Regular cardiac myocyte (primary cell): ENCODE measurements around the gene ZSWIM7. TPM values are rescaled to one million over a fixed set of nuclear protein-coding genes. Genes with fewer than 3 reads are reported as not detected.

Experiments used
- total RNA-seq: library from RNA; depleted of rRNA; stranded (reverse); fragments of >200 nt; gene quantifications from 2 replicates; pipeline ENCODE4 v1.2.3, GENCODE V29; 2014

Gene ZSWIM7, protein sequence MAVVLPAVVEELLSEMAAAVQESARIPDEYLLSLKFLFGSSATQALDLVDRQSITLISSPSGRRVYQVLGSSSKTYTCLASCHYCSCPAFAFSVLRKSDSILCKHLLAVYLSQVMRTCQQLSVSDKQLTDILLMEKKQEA
- total RNA-seq: 10.0 and 11.8 TPM in 2 replicates

DNA sequence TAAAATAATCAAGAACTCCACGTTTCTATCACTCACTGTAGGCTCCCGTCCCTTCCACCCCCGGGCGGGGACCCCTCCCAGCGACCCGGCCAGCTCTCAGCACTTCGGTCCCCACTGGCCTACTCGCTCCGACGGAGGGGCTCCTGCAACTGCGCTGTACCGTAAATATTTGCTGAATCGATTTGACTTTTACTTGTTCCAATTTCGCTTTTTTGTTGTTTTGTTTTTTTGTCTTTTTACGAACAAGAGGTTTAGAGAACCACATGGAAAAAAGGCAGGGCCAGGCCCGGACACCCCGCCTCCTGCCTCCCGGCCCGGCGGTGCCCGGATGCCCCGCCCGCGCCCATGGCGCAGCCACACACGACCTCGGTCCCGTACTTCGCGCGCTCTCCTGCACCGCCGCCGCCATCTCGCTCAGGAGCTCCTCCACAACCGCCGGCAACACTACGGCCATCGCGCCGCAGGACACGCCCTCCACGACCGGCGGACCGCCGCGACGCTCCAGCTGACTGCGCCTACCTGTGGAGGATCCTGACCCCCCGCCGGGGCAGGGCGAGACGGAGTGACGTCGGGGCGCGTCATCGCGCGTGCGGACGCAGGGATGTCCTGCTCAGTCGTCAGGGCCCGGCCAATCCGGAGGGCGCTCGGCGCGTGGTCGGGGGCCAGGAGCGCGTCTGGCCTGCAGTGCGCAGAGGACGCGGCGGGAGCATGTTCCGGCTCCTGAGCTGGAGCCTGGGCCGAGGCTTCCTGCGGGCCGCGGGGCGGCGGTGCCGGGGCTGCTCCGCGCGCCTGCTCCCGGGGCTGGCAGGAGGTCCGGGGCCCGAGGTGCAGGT is at the start of gene ZSWIM7, which contains the start of gene TTC19:
ZSWIM7 (minus strand) TSS at position 564 of the 833 bp plus-strand sequence; CDS start at position 454, 110 bp downstream.
TTC19 (plus strand) TSS at position 684 of the 833 bp plus-strand sequence; CDS start at position 709, 25 bp downstream.

DNA sequence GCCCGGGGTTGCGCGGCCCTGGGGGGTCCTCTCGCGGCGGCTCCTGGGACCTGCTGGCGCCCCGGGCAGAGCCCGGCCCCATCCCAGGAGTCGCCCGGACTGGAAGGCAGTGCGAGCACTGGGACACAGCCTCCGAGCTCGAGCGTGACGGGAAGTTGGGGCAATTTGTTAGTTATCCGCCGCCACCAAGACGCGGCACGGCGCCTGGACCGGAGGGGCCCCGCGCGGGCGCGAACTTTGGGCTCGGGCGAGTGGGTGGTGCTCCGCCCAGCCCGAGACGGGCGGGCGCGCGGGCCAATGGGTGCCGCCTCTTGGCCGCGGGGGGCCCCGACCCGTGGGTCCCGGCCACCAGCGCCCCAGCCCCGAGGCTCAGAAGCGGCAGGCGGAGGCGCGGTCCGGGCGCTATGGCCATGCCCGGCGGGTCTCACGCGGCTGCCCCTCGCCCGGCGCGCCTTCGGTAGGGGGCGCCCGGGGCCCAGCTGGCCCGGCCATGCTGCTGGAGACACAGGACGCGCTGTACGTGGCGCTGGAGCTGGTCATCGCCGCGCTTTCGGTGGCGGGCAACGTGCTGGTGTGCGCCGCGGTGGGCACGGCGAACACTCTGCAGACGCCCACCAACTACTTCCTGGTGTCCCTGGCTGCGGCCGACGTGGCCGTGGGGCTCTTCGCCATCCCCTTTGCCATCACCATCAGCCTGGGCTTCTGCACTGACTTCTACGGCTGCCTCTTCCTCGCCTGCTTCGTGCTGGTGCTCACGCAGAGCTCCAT is 54.6 kb downstream of the ZSWIM7 start, which contains the start of gene ADORA2B:
ADORA2B (plus strand) TSS at position 372 of the 768 bp plus-strand sequence; CDS start at position 491, 119 bp downstream.

Other genes starting within 250 kb of the ZSWIM7 start
- gene ADORA2B, start 54.6 kb downstream of the ZSWIM7 start, total RNA-seq: 52.0 and 62.0 TPM in 2 replicates
- gene TTC19, start 120 bp upstream of the ZSWIM7 start, total RNA-seq: 40.3 and 43.1 TPM in 2 replicates
- gene NCOR1, start 215.8 kb upstream of the ZSWIM7 start, total RNA-seq: 56.0 and 64.5 TPM in 2 replicates
- 9.0 and 13.8 TPM in 2 replicates for gene PIGL, start 217.5 kb upstream of the ZSWIM7 start, total RNA-seq